Measurements from ENCODE around the gene SIRPA.
A peak's percentile ranks its signal among the peaks of the same experiment; 100 is the strongest.

Gene SIRPA

DNA sequence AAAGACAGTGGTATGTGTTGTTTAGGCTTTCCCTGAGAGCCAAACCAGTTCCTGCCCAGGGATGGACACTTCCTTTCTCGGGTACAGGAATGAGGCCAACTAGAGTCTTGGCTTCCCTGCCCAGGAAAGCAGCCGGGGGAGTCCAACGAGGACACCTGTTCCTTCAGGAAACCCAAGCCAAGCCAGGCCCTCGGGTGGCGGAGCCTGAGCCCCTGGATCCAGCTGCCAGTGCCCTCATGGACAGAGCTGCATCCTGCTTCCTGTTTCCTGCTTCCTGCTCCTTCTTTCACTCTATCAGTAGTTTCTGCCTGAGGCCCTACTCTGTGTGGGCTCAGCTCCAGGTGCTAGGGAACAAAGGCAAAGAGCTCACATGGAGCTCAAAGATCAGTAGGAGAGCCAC is 7.9 kb upstream of the SIRPA start:
- TF ChIP-seq POLR2A (IDR thresholded peaks at IDR 0.05; ENCODE audit: low read length) (no peak), GATA1 (IDR thresholded peaks at IDR 0.05; ENCODE audit: low read depth, low read length) (no peak)
- DNase-seq = no peak

DNA sequence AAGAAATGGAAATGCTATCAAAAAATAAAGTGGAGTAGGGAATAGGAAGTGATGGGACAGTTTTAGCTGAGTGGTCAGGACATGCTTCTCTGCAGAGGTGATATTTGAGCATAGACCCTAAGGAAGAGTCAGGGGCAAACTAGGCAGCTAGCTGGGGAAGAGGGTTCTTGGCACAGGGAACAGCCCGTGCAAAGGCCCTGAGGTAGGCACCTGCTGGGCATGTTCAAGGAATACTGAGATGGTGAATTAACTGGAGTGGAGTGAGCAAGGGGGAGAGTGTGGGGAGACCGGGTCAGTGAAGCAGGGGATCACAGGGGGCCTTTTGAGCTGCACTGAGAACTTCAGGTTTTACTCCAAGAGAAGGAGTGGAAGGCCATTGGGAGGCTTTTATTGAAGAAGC is 7.5 kb upstream of the SIRPA start:
- no peak for DNase-seq
- TF ChIP-seq GATA1 (IDR thresholded peaks at IDR 0.05; ENCODE audit: low read depth, low read length) (no peak), POLR2A (IDR thresholded peaks at IDR 0.05; ENCODE audit: low read length) (no peak)

DNA sequence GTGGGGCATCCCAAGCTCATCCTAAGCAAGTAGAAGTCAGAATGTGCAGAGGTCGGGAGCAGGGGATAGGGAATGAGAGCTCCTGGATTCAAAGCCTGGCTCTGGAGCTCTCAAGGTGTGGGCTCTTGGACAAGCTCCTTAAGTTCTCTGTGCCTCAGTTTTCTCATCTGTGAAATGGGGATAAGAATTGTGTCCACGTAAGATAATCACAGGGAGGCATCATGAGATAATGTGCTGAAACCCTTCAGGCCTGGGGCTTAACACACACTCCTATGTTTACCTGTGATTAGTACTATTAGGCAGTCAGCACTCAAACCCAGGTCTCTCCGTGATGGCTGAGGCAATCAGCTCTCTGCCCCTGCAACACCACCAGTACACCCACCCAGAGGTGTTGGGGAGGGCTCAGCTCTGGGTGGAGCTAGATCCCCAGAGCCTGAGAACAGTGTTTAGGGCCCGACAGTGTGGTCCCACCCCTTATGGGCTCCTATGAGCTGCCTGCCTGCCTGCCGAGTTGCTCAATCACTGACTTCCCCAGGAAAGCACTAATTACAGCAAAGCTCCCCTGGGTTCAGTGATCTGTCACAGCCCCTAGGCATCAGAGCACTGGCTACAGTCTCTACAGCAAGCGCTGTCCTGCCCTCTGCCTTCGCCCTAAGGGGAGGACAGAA is 6.3 kb upstream of the SIRPA start:
- TF ChIP-seq GATA1 (IDR thresholded peaks at IDR 0.05; ENCODE audit: low read depth, low read length) (no peak), POLR2A (IDR thresholded peaks at IDR 0.05; ENCODE audit: low read length) (no peak)
- DNase-seq = no peak

DNA sequence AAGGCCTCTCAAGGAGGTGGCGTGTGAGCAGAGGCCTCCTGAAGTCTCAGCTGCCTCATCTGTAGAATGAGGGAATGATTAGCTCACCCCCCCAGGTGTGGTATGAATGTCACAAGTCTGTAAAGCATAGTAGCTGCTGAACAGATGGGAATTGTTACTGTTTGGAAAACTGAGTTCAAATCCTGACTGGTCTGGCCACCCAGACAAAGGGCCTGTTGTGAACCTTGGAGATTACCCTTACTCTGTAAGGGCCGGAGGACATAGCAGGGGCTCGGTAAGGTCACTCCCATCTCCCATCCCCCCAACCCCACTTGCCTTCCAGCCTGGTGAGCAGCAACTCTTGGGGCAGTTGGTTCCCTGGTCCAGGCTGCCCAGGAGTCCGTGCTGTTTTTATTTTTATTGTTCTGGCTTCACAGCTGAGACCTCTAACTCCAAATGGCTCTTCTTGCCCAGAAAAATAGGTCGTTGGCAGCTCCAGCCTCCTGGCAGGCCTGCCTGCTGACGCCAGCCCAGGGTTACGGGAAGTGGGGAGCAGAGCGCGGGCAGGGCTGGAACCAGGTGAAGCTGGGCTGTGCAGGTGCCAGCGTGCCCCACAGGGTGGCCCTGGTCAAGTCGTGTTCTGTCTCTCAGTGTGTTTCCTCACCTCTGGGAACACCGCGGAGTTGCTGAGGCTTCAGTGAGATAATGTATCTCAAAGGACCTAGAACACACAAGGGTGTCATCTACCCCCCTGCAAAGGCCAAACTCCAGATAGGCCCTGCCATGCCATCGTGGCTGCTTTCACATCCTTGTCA is 4.5 kb upstream of the SIRPA start:
- no peak for TF ChIP-seq POLR2A (IDR thresholded peaks at IDR 0.05; ENCODE audit: low read length)
- TF ChIP-seq GATA1 (IDR thresholded peaks at IDR 0.05; ENCODE audit: low read depth, low read length) = no peak
- DNase-seq = no peak

DNA sequence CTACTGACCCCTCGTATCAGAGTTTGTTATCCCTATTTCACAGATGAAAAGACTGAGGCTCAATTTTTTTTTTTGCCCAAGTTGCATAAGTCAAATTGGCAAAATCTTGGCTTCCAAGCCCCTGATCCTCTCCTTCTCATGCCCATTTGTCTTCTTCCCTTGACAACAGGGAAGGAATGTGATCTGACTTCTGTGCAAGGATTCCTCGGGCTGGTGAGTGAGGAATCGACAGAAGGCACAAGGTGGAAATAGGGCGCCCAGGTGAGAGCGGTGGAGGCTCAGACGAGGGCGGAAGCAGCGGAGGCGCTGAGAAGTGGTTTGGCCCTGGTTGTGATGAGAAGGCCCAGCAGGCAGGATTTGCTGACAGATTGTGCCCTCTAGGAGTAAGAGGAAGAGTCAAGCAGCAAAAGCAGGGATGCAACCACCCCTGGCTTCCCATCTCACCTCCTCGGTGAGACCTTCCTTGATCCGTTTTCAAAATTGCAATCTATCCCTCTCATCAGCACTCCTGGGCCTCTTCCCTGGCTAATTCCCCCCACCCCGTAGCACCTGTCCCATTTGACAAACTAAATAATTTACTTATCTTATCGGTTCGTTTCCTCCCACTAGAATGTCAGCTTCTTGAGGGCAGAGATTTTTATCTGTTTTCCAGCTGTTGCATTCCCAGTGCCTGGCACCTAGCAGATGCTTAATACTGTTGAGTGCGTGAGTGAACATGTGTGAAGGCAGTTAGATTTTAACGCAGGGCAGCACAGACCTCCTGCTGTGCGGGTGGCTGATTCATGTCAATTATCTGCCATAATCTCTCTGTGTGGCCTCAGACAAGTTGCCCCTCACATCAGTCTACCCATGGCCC is 3.7 kb upstream of the SIRPA start:
- TF ChIP-seq GATA1 (IDR thresholded peaks at IDR 0.05; ENCODE audit: low read depth, low read length) (no peak), POLR2A (IDR thresholded peaks at IDR 0.05; ENCODE audit: low read length) (no peak)
- DNase-seq = no peak

DNA sequence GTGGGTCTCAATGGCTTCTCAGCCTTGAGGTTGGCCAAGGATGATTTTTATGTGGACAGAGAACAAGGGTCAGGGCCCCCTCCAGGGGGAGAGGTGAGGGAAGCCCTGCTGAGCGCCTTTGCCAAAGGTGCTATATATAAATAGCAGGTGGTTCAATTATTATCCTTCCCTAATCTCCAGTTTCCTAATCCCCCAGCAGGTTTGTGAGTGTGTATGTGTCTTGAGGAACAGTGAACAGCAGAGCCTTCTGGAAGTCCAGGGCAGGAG is 3.2 kb upstream of the SIRPA start:
- no peak for TF ChIP-seq POLR2A (IDR thresholded peaks at IDR 0.05; ENCODE audit: low read length)
- no peak for TF ChIP-seq GATA1 (IDR thresholded peaks at IDR 0.05; ENCODE audit: low read depth, low read length)
- DNase-seq = no peak

DNA sequence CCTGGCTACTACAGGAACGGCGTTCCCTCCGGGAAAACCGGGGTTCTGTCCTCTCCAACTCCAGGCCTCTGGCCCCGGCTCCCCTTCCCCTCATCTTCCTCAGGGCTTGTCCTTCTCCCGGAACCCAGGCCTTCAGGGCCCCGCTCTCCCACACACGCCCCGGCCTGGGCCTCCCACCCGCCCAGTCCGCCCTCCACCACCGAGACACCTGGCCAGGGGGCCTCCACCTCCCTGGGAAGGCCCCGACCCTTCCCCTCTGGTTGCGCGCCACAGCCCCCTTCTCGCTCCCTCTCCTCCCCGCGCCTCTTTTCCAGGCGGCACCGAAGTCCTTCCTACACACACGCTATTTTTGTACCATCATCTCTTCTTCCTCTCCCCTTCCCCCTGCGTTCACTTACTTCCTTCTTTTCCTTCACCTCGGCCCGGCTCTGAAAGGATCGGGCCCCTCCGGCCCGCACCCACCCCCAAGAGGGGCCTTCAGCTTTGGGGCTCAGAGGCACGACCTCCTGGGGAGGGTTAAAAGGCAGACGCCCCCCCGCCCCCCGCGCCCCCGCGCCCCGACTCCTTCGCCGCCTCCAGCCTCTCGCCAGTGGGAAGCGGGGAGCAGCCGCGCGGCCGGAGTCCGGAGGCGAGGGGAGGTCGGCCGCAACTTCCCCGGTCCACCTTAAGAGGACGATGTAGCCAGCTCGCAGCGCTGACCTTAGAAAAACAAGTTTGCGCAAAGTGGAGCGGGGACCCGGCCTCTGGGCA is 1.3 kb upstream of the SIRPA start:
- DNase-seq = no peak
- no peak for TF ChIP-seq GATA1 (IDR thresholded peaks at IDR 0.05; ENCODE audit: low read depth, low read length)
- TF ChIP-seq POLR2A (IDR thresholded peaks at IDR 0.05; ENCODE audit: low read length) = no peak

DNA sequence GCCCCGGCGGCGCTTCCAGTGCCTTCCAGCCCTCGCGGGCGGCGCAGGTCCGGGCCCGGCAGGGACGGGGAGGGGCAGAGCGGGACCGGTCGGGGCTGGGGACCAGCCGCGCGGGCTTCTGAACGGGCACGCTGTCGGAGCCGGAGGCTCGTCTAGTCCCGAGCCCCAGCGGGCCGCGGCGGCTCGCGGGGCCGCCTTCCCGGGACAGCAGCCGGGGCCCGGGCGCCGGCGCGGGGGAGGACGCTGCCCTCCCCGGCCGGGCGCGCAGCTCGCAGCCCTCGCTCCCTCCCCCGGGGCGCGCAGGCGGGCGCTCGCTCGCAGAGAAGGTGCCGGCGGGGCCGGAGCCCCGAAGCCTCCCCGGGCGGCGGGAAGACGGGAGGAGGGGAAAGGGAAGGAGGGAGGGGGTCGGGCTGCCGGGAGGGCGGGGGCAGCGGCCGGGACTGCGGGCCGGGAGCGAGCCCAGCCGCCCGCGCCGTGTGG is 696 bp upstream of the SIRPA start:
- TF ChIP-seq GATA1 (IDR thresholded peaks at IDR 0.05; ENCODE audit: low read depth, low read length) = no peak
- TF ChIP-seq POLR2A (IDR thresholded peaks at IDR 0.05; ENCODE audit: low read length) = no peak
- DNase-seq = peak; percentile 32 to 36

DNA sequence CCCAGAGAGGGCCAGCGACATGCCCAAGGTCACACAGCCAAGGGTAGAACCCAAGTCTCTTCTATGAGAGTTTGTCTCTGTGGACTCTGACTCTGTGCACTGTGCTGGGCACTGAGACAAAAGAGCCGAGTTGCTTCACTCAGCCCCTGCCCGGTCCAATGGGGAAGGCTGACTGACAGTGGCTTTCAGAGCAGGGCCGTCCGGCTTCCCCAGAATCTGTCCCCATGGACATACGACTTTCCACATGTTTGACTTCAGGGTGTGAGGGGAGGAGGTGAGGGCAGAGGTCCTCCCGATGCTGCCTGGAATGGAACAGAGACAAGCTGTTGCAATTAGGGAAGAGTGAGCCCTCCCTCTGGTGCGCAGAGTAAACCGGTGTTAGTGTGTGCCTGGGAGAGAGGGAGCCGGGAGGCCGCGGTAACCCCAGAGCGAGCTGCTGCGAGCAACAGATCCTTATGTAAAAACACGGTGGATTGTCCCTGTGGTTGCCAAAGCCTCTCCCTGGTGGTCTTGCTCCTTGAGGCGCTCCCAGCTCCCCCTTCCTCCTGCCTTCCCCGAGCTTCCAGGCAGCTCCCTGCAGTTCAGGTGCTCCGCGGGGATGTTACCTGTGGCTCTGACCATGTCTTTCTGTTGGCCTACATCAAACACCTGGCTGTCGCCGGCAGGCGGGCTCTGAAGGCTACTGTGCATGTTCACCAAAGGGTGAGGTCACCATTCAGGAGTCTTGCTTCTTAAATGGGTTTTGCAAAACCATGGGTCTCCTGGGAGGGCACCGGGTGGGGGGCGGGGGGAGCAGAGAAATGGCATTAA is 672 bp downstream of the SIRPA start:
- no peak for TF ChIP-seq GATA1 (IDR thresholded peaks at IDR 0.05; ENCODE audit: low read depth, low read length)

DNA sequence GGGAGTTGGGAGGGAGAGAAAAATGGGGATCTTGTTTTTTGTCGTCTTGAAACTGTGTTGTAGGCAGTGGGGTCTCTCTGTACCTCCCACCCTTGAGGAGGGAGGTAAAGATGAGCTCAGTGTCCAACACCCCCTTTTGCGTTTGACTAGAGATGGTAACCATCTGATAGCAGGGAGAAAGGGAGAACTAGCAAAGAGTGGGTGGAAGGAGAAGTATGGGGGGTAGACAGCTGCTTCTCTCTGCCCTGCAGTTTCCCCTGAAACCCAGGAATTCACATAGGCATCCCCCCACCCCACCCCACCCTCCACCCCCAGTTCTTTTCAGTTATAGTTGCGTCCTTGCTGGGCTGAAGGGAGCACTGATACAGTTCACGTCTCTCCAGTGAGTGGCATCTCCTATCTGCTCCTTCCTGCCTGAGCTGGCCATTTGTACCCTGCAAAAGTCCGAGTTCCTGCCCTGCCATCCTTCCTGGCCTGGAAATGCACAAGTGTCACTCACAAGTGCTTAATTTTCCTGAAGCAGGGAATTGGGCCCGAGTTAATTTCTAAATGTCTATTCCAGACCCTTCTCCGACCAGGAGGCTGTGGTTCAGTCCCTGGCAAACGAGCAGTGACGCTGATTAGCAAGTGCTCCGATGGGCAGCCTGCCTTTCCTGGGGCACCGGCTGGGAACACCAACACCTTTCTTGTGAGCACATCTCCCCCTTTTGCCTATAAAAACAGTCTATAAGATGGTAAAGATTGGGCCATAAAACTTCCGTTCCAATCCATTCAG is 1.5 kb downstream of the SIRPA start:
- no peak for DNase-seq
- no peak for TF ChIP-seq GATA1 (IDR thresholded peaks at IDR 0.05; ENCODE audit: low read depth, low read length)
- no peak for TF ChIP-seq POLR2A (IDR thresholded peaks at IDR 0.05; ENCODE audit: low read length)

More for the DNA sequence above, 672 bp downstream of the SIRPA start:
- DNase-seq = no peak

DNA sequence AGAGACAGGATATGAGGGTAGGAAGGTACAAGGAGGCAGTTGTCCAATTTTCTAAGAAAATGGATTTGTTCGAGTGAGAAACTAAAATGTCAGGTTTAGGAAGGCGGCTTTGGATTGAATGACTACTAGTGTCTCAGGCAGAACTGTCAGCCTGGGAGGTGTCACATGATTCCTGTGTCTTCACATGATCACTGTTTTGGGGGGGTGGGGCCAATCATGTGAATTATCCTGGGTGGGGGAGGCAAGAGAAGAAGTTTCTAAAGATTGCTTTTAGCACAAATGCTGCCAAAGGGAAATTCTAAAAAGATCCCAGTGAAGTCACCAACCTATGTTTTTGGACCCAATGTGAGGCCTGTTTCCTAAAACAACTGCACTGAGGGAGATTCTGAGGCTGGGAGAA is 2.3 kb downstream of the SIRPA start:
- DNase-seq = peak; percentile 11 to 22
- no peak for TF ChIP-seq GATA1 (IDR thresholded peaks at IDR 0.05; ENCODE audit: low read depth, low read length)
- TF ChIP-seq POLR2A (IDR thresholded peaks at IDR 0.05; ENCODE audit: low read length) = no peak

DNA sequence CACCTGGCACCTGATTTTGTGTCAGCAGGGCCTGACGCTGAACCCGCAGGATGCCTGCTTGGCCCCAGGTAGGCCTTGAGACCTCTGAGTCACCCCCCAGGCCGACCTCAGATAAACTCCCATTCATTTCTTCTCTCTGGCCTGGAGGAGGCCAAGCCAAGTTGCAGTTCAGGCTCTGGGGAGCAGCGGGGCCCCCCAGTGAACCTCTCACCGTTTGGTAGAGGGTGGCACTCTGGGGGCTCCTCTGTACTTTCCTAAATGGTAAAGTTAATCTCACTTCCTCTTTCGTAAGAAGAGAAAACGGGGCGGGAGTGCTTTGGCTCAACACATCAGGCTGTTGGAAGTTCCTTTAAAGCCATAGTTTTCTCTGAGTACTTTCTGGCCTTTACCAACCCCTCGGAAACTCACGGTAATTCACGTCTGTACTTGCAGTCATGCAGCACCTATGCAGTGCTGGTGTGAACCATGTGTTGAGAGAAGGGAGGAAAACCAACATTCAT is 2.8 kb downstream of the SIRPA start:
- no peak for DNase-seq
- TF ChIP-seq GATA1 (IDR thresholded peaks at IDR 0.05; ENCODE audit: low read depth, low read length) (no peak), POLR2A (IDR thresholded peaks at IDR 0.05; ENCODE audit: low read length) (no peak)

All from erythroblast (primary cell).